C4-2B (cell line): ENCODE measurements around the gene ANKMY1.

Source experiments
- ZFX ChIP-seq: fragments of 450-650 bp; IDR thresholded peaks from 2 replicates; pipeline ENCODE4 v1.6.1; 2017
- TF ChIP-seq, protein P1 (sequence below): fragments of 450-650 bp; conservative IDR thresholded peaks from 2 replicates; pipeline ENCODE4 v1.5.1; 2017; ENCODE audit warnings: mild to moderate bottlenecking

DNA sequence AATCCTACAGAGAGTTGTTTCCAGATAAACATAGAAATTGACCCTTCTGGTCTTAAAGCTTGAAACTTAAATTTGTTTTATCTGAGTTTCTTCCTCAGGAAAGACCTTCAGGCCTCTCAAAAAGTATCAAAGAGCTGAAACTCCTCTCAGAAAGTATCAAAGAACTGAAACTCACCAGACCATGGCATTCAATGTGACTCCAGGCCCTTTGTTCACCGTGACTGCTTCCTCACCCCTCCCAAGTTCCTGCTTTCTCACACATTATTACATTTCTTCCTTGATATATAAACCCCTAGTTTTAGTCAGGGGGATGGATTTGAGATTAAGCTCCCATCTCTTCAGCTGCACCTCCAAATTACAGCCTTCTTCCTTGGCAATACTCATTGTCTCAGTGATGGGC is 6.0 kb downstream of the ANKMY1 start:
- TF ChIP-seq, protein P1, sequence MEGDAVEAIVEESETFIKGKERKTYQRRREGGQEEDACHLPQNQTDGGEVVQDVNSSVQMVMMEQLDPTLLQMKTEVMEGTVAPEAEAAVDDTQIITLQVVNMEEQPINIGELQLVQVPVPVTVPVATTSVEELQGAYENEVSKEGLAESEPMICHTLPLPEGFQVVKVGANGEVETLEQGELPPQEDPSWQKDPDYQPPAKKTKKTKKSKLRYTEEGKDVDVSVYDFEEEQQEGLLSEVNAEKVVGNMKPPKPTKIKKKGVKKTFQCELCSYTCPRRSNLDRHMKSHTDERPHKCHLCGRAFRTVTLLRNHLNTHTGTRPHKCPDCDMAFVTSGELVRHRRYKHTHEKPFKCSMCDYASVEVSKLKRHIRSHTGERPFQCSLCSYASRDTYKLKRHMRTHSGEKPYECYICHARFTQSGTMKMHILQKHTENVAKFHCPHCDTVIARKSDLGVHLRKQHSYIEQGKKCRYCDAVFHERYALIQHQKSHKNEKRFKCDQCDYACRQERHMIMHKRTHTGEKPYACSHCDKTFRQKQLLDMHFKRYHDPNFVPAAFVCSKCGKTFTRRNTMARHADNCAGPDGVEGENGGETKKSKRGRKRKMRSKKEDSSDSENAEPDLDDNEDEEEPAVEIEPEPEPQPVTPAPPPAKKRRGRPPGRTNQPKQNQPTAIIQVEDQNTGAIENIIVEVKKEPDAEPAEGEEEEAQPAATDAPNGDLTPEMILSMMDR: no peak
- no peak for TF ChIP-seq ZFX
